ENCODE data around the gene TMTC1.

GRCh38 chr12:29547864-29548263 is 235.9 kb downstream of the TMTC1 start:
- TF ChIP-seq CTCF (IDR thresholded peaks at IDR 0.05) = no peak
- TF ChIP-seq POLR2A (IDR thresholded peaks at IDR 0.05) = no peak

Data from uterus (tissue), 2 donors.